HUES48 (cell line): ENCODE results near the gene UNC5B.

Experiments
- H3K27ac ChIP-seq: one replicate; pipeline ENCODE4 v1.7.0; 2013; ENCODE audit warnings: low read depth, low read length, inconsistent platforms
- H3K27me3 ChIP-seq: 2 replicates; pipeline ENCODE4 v1.6.1; 2013; ENCODE audit warnings: mild to moderate bottlenecking, low read length; ENCODE audit not compliant: control insufficient read depth, insufficient read depth
- H3K36me3 ChIP-seq: 2 replicates; pipeline ENCODE4 v1.6.1; 2013; ENCODE audit warnings: low read length; ENCODE audit not compliant: control insufficient read depth, insufficient read depth
- H3K4me1 ChIP-seq: 2 replicates; pipeline ENCODE4 v1.6.1; 2013; ENCODE audit warnings: mild to moderate bottlenecking, low read length; ENCODE audit not compliant: control insufficient read depth, insufficient read depth
- H3K4me3 ChIP-seq: 2 replicates; pipeline ENCODE4 v1.5.1; 2013; ENCODE audit warnings: mild to moderate bottlenecking, low read depth, low read length
- H3K9ac ChIP-seq: 2 replicates; pipeline ENCODE4 v1.6.1; 2013; ENCODE audit warnings: mild to moderate bottlenecking, low read depth, low read length, moderate library complexity
- H3K9me3 ChIP-seq: 2 replicates; pipeline ENCODE4 v1.6.1; 2013; ENCODE audit warnings: low read length; ENCODE audit not compliant: control insufficient read depth, insufficient read depth

The UNC5B gene

DNA sequence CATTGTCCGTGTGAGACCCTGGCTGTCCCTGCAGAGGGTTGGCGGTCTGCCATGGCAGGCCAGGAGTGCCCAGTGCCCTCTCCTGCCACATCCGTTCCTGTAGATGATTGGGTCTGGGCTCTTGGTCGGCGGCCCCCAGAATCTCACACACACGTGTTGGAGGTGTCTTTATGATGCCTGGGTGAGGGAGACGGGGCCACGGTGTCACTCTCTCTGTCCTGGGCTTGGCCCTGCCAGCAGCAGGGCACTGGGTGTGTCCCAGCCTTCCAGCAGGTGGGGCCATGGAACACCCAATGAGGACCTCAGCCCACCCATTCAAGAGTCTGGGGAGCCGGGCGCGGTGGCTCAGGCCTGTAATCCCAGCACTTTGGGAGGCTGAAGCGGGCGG is 30.2 kb downstream of the UNC5B start:
- no peak overlapping the region for H3K9ac ChIP-seq
- H3K9me3 ChIP-seq, result no peaks in the 10 kb centered on the region
- peaks cover 2% of the 10 kb centered on the region; the same call in 1 of the 2 replicates for H3K4me1 ChIP-seq
- H3K27ac ChIP-seq, result no peak overlapping the region
- no peaks in the 10 kb centered on the region for H3K27me3 ChIP-seq
- H3K36me3 ChIP-seq, result no peaks in the 10 kb centered on the region
- no peak overlapping the region for H3K4me3 ChIP-seq

DNA sequence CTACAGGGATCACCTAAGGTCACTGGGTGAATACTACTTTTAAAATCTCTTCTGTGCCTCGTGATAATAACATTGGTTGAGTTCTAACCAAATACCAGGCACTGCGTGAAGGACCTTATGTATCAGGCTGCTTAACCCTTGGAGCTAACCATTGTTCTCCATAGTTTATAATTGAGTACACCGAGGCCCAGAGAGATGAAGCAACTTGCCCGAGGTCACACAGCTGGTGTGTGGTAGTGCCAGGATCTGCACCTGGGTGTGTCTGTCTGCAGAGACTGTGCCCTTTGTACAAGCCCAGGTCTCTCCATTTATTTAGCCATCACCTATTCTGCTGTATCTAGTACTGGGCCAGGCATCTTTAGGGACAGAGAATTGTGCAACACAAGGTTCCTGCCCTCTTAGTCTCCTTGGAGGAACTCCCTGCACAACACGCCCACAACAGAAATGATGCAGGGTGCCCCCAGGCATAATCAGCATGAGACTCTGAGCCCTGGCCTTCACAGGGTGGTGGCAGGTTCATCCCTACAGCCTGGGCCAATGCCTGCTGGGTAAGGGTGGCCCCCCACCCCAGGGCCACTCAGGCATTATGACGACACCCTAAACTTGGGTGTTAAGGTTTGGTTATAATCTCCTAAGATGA is 31.5 kb downstream of the UNC5B start:
- H3K9ac ChIP-seq, result no peak overlapping the region
- no peaks in the 10 kb centered on the region for H3K4me1 ChIP-seq
- no peaks in the 10 kb centered on the region for H3K9me3 ChIP-seq
- no peaks in the 10 kb centered on the region for H3K36me3 ChIP-seq
- no peak overlapping the region for H3K4me3 ChIP-seq
- no peak overlapping the region for H3K27ac ChIP-seq
- no peaks in the 10 kb centered on the region for H3K27me3 ChIP-seq

DNA sequence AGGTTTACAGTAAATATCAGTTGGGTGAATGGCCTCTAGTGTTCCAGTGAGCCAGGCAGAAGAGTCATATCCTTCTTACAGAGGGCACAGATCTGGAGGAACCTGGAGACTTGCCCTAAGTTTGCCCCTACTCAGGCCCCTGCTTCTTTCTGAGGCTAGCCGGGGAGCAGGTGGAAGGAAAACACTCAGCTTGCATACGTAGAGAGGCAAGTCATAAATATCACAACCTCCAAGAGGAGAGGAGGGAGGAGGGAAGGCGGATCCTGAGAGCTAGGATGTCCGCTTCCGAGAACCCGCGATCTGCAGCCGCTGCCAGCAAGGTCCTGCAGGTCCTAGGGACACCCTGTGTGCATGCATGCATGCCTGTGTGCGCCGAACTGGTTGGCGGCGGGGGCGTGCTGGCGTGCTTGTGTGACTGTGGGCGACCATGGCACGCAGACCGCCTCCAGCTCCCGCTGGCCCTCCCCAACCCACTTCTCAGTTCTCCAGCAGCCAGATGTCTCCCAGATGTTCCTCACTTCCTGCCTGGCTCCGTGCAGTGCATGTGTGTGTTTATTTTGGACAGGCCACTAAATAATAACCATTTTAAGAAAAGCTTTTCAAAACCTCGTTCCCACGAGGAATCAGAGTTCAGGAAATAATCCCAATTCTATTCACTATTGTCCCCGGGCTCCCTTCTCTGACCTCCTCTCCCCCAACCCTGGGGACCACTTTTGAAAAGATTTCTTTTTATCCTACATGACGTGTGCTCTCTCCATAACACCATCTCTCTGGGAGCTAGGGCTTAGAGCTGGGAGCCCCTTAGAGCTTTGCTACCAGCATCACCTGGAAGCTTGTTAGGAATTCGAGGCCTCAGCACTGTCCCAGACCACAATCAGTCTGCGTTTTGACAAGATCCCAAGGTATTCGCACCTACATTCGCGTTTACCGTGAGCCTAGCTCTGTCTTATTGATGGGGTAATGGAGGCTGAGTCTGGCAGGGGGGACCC is 32.4 kb downstream of the UNC5B start:
- H3K9ac ChIP-seq, result no peak overlapping the region
- no peak overlapping the region for H3K27ac ChIP-seq
- no peaks in the 10 kb centered on the region for H3K36me3 ChIP-seq
- no peaks in the 10 kb centered on the region for H3K4me1 ChIP-seq
- no peaks in the 10 kb centered on the region for H3K9me3 ChIP-seq
- H3K4me3 ChIP-seq, result no peak overlapping the region
- H3K27me3 ChIP-seq, result no peaks in the 10 kb centered on the region

DNA sequence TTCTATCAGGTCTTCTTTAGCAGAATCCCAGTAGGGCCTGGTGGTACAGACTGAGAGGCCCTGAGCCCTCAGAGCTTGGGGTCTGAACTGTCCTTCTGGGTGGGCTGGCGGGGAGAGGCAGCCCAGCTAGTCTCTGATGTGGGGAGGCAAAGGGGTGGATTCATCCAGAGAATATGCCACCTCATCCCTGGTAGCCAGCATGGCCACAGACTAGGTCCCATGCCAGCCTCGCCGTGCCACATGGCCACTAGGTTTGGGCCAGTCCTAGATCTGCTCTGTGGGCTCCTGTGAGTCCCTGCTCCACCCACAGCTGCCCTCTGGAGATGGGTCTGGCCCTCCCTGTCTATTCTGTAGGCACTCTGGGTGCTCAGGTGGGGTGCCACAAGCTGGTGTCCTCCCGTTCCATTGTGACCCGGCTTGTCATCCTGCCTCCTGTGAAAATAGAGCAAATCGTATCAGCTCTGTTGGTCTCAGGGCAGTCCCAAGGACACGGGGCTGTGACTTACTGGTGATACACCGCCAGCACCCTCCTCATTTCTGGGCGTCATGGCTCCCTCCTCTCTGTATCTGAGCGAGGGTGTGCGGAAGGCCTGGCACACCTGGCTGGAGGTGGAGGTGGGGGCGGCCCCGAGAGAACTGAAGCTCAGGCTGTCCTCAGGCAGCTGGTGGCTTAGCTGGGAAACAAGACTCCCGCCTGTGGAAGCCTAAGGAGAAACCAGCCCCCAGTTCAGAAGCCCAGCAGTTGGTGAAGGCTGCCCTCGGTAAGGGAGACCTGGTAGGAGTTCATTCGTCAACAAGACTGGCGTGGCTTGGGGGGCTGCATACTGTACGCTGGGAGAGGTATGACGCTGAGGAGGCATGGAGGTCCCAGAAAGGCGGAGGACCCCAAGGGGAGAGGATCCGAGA is 33.3 kb downstream of the UNC5B start:
- Histone ChIP-seq H3K36me3 (no peaks in the 10 kb centered on the region), H3K9me3 (no peaks in the 10 kb centered on the region), H3K4me1 (no peaks in the 10 kb centered on the region), H3K27ac (no peak overlapping the region), H3K9ac (no peak overlapping the region), H3K27me3 (no peaks in the 10 kb centered on the region), H3K4me3 (no peak overlapping the region)

DNA sequence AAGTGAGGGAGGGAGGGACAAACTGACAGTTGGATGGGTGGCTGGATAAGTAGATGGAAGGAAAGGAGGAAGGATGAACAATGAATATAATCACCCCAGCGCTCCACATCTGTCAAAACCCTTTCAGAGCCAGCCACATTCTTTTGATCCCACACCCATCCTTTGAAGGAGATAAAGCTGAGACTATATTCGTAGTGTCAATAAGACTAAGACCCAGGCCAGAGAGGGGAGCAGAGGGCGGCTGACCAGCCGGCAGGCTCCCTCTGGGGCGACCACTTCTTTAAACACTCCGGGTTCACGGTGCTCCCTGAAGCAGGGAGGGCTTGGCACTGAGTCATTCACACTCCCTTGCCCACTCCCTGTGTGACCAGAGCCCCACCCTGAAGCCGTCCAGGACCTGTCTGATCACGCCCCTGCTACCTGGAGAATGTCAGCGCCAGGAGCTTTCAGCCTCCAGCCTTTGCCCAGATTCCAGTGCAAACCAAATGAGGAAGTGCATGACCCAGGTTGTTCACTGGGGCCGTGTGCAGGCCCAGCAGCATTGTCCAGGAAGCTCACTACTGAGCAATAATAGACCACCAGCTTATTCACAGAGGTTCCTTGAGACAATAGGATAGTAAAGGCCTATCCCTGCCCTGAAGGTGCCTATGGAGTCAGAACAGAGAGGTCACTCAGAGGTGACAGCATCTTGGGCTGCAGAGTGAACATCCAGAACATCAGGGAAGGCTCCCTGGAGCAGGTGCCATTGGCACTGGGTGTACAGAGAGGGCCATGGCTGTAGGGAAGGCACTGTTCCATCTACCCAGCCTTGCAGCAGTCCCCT is 34.4 kb downstream of the UNC5B start:
- H3K4me3 ChIP-seq, result no peak overlapping the region
- H3K27ac ChIP-seq, result no peak overlapping the region
- H3K9me3 ChIP-seq, result no peaks in the 10 kb centered on the region
- H3K36me3 ChIP-seq, result no peaks in the 10 kb centered on the region
- no peaks in the 10 kb centered on the region for H3K27me3 ChIP-seq
- no peak overlapping the region for H3K9ac ChIP-seq
- no peaks in the 10 kb centered on the region for H3K4me1 ChIP-seq

DNA sequence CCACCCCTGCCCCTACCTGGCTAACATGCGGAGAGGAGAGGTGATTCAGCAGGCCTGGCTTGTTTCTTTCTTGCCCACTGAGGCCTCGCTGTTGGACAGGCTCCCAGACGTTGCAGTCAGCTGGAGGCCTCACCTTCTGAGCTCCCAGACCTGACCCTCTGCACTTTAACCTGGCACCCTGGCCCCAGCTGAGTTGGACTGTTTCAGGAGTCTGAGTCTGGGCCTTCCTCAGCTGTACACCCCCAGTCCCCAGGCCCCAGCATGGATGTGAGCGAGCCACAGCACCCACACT is 35.0 kb downstream of the UNC5B start:
- no peak overlapping the region for H3K4me3 ChIP-seq
- no peak overlapping the region for H3K9ac ChIP-seq
- H3K4me1 ChIP-seq, result no peaks in the 10 kb centered on the region
- H3K27me3 ChIP-seq, result no peaks in the 10 kb centered on the region
- H3K9me3 ChIP-seq, result no peaks in the 10 kb centered on the region
- H3K27ac ChIP-seq, result no peak overlapping the region
- H3K36me3 ChIP-seq, result no peaks in the 10 kb centered on the region

DNA sequence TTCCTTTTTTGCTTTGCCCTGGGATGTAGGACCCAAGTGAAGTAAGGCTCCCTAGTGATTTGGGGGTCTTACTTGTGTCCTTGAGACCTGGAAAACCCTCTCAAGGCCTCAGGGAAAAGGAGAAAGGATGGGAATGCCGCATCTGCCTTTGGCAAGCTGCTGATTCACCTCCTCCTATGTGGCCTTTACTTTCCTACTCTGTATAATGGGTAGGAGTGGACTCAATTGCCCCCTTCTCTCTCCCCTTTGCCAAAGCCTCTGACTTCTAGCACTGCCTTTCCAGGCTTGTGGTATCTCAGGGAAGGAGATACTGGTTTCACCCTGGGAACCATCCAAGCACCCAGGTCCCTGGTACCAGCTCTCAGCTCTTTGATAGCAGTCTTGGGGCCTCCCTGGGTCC is 35.4 kb downstream of the UNC5B start:
- Histone ChIP-seq H3K27ac (no peak overlapping the region), H3K27me3 (no peaks in the 10 kb centered on the region), H3K4me3 (no peak overlapping the region), H3K9ac (no peak overlapping the region), H3K36me3 (no peaks in the 10 kb centered on the region), H3K4me1 (no peaks in the 10 kb centered on the region), H3K9me3 (no peaks in the 10 kb centered on the region)

DNA sequence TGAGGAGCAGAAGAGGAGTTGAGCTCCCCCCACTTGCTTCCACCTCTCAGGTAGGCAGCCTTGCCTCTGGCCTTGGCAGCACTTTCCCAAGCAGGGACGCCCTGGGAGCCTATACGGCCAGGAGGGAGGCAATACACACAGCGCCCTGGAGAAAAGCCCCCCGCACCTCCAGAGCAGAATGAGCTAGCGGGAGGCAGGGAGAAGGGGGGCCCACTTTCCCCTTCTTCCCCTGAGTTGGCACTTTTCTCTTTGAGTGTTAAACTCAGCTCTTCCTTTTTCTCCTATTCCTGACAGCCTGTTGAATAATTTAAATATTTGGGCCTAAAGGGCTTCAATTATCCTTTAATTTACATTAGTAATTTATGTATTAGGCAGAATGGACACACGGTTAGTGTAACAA is 35.8 kb downstream of the UNC5B start:
- Histone ChIP-seq H3K27me3 (no peaks in the 10 kb centered on the region), H3K9me3 (no peaks in the 10 kb centered on the region), H3K27ac (no peak overlapping the region), H3K4me3 (no peak overlapping the region), H3K9ac (no peak overlapping the region), H3K4me1 (no peaks in the 10 kb centered on the region), H3K36me3 (no peaks in the 10 kb centered on the region)

DNA sequence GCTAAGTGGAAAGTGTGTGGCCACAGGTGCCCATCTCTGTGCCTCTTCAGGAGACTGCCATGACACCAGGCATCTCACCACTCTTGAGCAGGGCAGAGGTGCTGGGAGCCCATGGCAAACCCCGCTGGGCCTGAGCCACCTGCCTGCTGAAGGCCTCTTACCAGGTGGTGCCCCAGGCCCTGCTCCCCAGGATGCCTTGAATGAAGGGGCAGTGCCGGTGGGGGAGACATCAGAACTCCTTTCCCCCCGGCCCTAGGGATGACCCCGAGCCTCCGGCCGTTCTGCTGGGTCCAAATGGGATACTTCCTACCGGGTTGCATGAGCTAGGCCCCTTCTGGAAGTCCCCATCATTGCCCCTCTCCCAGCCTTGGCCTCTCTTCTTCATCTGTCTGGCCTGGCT is 37.6 kb downstream of the UNC5B start:
- H3K27me3 ChIP-seq, result no peaks in the 10 kb centered on the region
- H3K9ac ChIP-seq, result no peak overlapping the region
- H3K36me3 ChIP-seq, result no peaks in the 10 kb centered on the region
- H3K9me3 ChIP-seq, result no peaks in the 10 kb centered on the region
- H3K27ac ChIP-seq, result no peak overlapping the region
- no peak overlapping the region for H3K4me3 ChIP-seq
- H3K4me1 ChIP-seq, result peaks cover 16% of the 10 kb centered on the region

DNA sequence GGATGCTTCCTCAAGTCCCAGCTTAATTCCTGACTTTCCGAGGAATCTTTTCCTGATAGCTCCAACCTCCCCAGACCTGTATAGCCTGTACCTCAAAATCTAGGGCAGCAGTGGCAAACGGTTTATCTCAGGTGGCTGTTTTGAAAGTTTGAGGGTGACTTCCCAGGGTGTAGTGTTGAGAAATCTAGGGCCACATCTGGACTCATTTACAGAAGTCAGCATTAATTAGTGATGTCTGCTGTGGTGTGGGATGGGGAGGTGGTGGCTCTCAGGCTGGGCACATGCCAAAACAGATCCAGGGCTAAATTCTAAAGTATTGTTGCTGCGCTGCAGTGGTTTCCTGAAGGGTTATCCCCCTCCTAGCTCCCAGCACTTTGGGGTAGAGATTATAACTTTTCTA is 38.0 kb downstream of the UNC5B start:
- H3K36me3 ChIP-seq, result no peaks in the 10 kb centered on the region
- peaks cover 17% of the 10 kb centered on the region for H3K4me1 ChIP-seq
- no peak overlapping the region for H3K9ac ChIP-seq
- no peak overlapping the region for H3K4me3 ChIP-seq
- no peaks in the 10 kb centered on the region for H3K9me3 ChIP-seq
- no peaks in the 10 kb centered on the region for H3K27me3 ChIP-seq
- no peak overlapping the region for H3K27ac ChIP-seq
